Left lung (tissue), 10 donors: Measurements from ENCODE around the gene SDK2. TPM values are rescaled to one million over a fixed set of nuclear protein-coding genes. Genes with fewer than 3 reads are reported as not detected.

Source experiments
- ATAC-seq: fragments of 200-7000 bp; cut with Tn5 transposase; one replicate; pipeline ENCODE4 v1.9.1; 2020; ENCODE audit warnings: moderate library complexity
- DNase-seq, 4 donors: peaks; one replicate each; pipeline ENCODE4 v3.0.0-alpha.2; 2013 to 2020
- H3K27ac ChIP-seq, 2 donors: fragments of 200-600 bp; sonication (generic) in 1 of 2; one replicate each; pipeline versions ENCODE4 v1.5.0 to v1.8.0; 2020 to 2021
- H3K27me3 ChIP-seq, 2 donors: fragments of 200-600 bp; sonication (generic) in 1 of 2; one replicate each; pipeline versions ENCODE4 v1.5.0 to v1.8.0; 2020 to 2021
- H3K36me3 ChIP-seq, 2 donors: fragments of 200-600 bp; sonication (generic) in 1 of 2; one replicate each; pipeline versions ENCODE4 v1.5.0 to v1.8.0; 2020 to 2021
- H3K4me1 ChIP-seq, 2 donors: fragments of 200-600 bp; one replicate each; pipeline ENCODE4 v1.8.0; 2021
- H3K4me3 ChIP-seq, 2 donors: fragments of 200-600 bp; sonication (generic) in 1 of 2; one replicate each; pipeline versions ENCODE4 v1.5.0 to v1.8.0; 2020 to 2021; ENCODE audit warnings: mild to moderate bottlenecking in 1 of 2
- H3K9me3 ChIP-seq, 2 donors: fragments of 200-600 bp; sonication (generic) in 1 of 2; one replicate each; pipeline versions ENCODE4 v1.5.0 to v1.8.0; 2020 to 2021
- CTCF ChIP-seq, 2 donors: fragments of 200-600 bp; sonication (generic) in 1 of 2; IDR thresholded peaks; one replicate each; pipeline versions ENCODE4 v1.5.0 to v1.8.0; 2021; ENCODE audit warnings: antibody characterized with exemption in 2 of 2
- intact Hi-C, 2 donors: fragments of 100-400 bp; cut with DNase I; formaldehyde crosslinking; loops; one replicate each; pipeline versions ENCODE4 v1.11.2 to v1.14.2; 2022
- polyA plus RNA-seq, 6 donors: library from polyadenylated mRNA; unstranded; fragments of 120-200 nt; gene quantifications; one replicate each; pipeline ENCODE4 v1.2.1, GENCODE V29; 2013; ENCODE audit not compliant: insufficient read length in 6 of 6
- total RNA-seq, 2 donors: library from RNA; stranded (reverse); fragmentation: NEBNext Ultra II Directional; extraction: Animal tissue kit (Norgen Biotek cat#: 25700); gene quantifications; one replicate each; pipeline ENCODE4 v1.2.1, GENCODE V29; 2021
- donor health status: DM: no; HTN: yes; CAD: no.
- donor health status: DM: no; HTN: no; CAD: no.

Gene SDK2
- total and polyA plus RNA-seq, 8 donors, result 6.0 to 10.9 (median 7.5) TPM

GRCh38 chr17:73613271-73614233, 30.7 kb downstream of the SDK2 start:
- peak in 2 of 4 donors; percentile 51 to 67 for DNase-seq

GRCh38 chr17:73612031-73612472, 32.2 kb downstream of the SDK2 start:
- ATAC-seq (no peak), DNase-seq (no peak)
- Histone ChIP-seq H3K4me3 (no peak overlapping the region), H3K27ac (no peak overlapping the region), H3K4me1 (no peaks in the 10 kb centered on the region), H3K9me3 (no peaks in the 10 kb centered on the region), H3K27me3 (peaks cover 0 to 13% of the 10 kb centered on the region in 2 donors), H3K36me3 (no peaks in the 10 kb centered on the region)
- no peak for TF ChIP-seq CTCF (IDR thresholded peaks at IDR 0.05)
- intact Hi-C loops, result no loop called here

More at GRCh38 chr17:73613271-73614233, 30.7 kb downstream of the SDK2 start:
- Histone ChIP-seq H3K27ac (no peak overlapping the region), H3K4me3 (no peak overlapping the region), H3K9me3 (no peaks in the 10 kb centered on the region), H3K36me3 (no peaks in the 10 kb centered on the region), H3K27me3 (peaks cover 0 to 13% of the 10 kb centered on the region in 2 donors), H3K4me1 (no peaks in the 10 kb centered on the region)
- TF ChIP-seq CTCF (IDR thresholded peaks at IDR 0.05), result no peak
- no peak for ATAC-seq
- intact Hi-C loops, result no loop called here

- no peak overlapping the region for H3K27ac ChIP-seq
- intact Hi-C loops, result no loop called here
- no peak for ATAC-seq
Measured at GRCh38 chr17:73611630-73612029, 32.6 kb downstream of the SDK2 start.

DNA sequence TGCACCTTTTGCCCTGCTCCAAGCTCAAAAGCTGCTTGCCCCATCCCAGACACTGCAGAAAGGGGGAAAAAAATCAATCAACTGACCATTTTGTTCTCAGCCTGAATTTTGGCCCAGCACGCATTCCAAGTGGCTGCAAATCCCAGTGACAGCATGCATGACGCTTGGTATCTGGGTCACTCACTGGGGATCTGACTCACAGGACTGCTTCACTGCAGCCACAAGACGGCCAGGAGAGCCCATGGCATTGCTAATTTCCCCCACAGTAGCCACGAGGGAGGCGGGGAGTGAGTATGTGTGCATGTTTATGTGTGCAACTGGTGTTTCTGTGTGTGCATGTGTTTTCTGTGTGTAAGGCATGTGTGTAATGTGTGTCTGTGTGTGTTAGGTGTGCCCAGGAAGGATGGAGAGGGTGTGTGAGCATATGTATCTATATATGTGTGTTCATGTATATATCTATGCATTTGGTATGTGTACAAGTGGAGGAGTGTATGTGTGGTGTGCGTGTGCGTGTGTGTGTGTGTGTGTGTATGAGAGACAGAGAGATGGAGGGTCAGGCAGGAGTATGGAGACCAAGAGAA, 33.8 kb downstream of the SDK2 start:
- intact Hi-C loops, result no loop called here
- Histone ChIP-seq H3K27ac (no peak overlapping the region), H3K27me3 (peaks cover 0 to 13% of the 10 kb centered on the region in 2 donors), H3K4me1 (no peaks in the 10 kb centered on the region), H3K4me3 (no peak overlapping the region), H3K36me3 (no peaks in the 10 kb centered on the region), H3K9me3 (no peaks in the 10 kb centered on the region)
- ATAC-seq (no peak), DNase-seq (no peak)
- no peak for TF ChIP-seq CTCF (IDR thresholded peaks at IDR 0.05)

More at GRCh38 chr17:73611630-73612029, 32.6 kb downstream of the SDK2 start:
- Histone ChIP-seq H3K4me3 (no peak overlapping the region), H3K36me3 (no peaks in the 10 kb centered on the region), H3K27me3 (peaks cover 0 to 13% of the 10 kb centered on the region in 2 donors), H3K4me1 (no peaks in the 10 kb centered on the region), H3K9me3 (no peaks in the 10 kb centered on the region)
- no peak for TF ChIP-seq CTCF (IDR thresholded peaks at IDR 0.05)
- no peak for DNase-seq

DNA sequence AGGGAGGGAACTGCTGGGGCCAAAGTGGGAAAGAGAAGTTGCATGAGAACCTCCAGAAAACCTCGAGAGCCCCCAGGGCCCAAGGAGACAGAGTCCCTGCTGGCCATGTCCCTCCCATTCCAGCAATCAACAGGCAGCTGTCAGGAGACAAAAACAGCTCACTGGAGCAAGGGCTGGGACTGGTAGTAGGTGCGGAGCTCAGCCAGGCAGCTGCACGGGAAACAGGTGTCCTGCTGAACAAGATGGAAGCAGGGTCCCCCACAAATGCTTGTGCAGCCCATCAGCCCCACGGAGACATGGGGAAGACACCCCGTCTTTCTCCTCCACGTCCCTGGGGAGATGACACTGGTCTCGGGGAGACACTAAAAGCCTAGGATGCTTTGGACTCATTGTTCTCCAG, 34.5 kb downstream of the SDK2 start:
- no peaks in the 10 kb centered on the region for H3K4me1 ChIP-seq
- peaks cover 0 to 13% of the 10 kb centered on the region in 2 donors for H3K27me3 ChIP-seq
- H3K36me3 ChIP-seq, result no peaks in the 10 kb centered on the region
- intact Hi-C loops, result no loop called here
- TF ChIP-seq CTCF (IDR thresholded peaks at IDR 0.05), result no peak
- H3K9me3 ChIP-seq, result no peaks in the 10 kb centered on the region
- no peak overlapping the region for H3K27ac ChIP-seq
- ATAC-seq, result no peak
- no peak overlapping the region for H3K4me3 ChIP-seq
- DNase-seq, result no peak
